ENCODE data around the gene SGTA.
"Not testable (repeated sequence)": the region's sequence is repeated elsewhere in the genome, so short reads cannot be mapped to it uniquely, and the experiment has no call there.

SGTA gene

DNA sequence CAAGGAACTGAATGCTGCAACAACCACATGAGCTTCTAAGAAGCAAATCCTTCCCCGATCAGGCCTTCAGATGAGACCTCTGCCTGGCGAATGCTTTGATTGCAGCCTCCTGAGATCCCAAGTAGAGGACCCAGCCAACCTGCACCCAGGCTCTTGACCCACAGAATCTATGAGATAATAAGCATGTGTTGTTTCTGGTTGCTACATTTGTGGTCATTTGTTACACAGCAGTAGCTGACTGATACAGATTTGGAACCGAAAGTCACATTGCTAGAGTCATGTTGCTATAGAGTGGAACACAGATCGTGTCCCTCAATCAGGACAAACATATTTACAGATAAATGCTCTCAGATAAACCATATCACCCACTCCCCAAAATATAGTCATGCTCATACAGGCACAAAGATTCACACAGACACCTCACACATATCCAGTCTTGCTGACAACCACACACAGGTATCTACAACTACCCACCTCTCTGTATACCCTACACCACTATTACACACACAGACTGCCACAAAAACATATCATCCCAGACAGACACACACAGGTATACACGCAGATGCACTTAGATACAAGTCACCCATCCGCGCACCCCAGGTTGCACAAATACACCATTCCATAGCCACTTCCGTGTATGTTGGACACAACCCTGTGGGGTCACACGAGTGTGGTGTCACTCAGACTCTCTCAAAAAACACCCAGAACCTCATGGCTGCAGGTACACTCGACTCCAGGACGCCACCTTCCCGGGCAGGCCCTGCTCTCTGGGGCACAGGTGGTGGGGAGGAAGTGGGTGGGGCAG lies 67.4 kb downstream of the SGTA start:
- Histone ChIP-seq H3K9me3 (replicated peaks; ENCODE audit: insufficient read depth, low read length) (no peaks in the 10 kb centered on the region), H4K20me1 (ENCODE audit: insufficient read depth, low read length) (no peaks in the 10 kb centered on the region), H3K27ac (ENCODE audit: low read length) (no peak overlapping the region), H3F3A (ENCODE audit: insufficient read depth, low read length) (0 out of 2 replicates have a peak, but pooled peaks cover 4% of the 10 kb centered on the region), H3K4me2 (ENCODE audit: low read depth, low read length) (no peak overlapping the region), H3K9me2 (replicated peaks; ENCODE audit: insufficient read depth, low read length) (no peaks in the 10 kb centered on the region), H3K4me3 (ENCODE audit: low read length) (no peak overlapping the region), H3K9ac (ENCODE audit: low read length) (no peak overlapping the region), H3K4me1 (ENCODE audit: low read length) (no peaks in the 10 kb centered on the region), H3K36me3 (replicated peaks; ENCODE audit: insufficient read depth, low read length) (no peaks in the 10 kb centered on the region), H3K27me3 (replicated peaks; ENCODE audit: insufficient read depth, low read length) (peaks cover 59% of the 10 kb centered on the region), H3K79me2 (ENCODE audit: low read length) (no peaks in the 10 kb centered on the region), H2AFZ (ENCODE audit: low read length) (no peak overlapping the region)
- DNase-seq = no peak
- TF ChIP-seq, protein P1, sequence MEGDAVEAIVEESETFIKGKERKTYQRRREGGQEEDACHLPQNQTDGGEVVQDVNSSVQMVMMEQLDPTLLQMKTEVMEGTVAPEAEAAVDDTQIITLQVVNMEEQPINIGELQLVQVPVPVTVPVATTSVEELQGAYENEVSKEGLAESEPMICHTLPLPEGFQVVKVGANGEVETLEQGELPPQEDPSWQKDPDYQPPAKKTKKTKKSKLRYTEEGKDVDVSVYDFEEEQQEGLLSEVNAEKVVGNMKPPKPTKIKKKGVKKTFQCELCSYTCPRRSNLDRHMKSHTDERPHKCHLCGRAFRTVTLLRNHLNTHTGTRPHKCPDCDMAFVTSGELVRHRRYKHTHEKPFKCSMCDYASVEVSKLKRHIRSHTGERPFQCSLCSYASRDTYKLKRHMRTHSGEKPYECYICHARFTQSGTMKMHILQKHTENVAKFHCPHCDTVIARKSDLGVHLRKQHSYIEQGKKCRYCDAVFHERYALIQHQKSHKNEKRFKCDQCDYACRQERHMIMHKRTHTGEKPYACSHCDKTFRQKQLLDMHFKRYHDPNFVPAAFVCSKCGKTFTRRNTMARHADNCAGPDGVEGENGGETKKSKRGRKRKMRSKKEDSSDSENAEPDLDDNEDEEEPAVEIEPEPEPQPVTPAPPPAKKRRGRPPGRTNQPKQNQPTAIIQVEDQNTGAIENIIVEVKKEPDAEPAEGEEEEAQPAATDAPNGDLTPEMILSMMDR (IDR thresholded peaks at IDR 0.05; ENCODE audit: low read length) = no peak

DNA sequence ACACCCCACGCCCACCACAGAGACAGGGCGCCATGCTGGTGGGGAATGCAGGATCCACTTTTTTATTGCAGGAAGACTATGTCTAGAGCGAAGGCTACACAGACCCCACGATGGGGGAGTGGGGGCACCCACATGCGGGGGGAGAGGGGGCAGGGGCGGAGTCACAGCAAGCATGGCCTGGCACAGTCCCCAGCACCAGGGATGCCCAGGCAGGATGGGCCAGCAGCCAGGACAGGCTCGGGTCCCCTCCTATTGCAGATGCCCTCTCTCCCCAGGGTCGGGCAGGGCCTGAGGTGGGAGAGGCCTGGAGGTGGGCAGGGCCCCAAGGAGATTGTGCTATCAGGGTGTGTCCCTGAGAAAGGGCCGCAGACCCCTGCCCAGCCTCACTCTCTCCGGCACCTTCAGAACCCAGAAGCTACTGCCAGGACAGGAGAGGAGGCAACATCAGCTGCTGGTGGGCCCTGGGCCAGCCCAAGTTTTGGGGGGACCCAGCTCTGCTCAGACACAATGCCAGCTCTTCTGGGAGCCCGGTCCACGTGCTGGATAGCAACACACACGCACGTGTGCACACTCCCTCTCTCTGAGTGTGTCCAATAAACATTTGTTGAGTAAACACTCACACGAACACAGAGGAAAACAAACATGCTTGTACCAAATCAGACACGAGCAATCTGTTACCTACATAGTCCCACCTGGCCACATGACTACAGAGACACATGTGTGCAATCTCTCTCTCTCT lies 68.4 kb downstream of the SGTA start:
- no peaks in the 10 kb centered on the region for H4K20me1 ChIP-seq (ENCODE audit: insufficient read depth, low read length)
- no peak overlapping the region for H3K27ac ChIP-seq (ENCODE audit: low read length)
- no peaks in the 10 kb centered on the region for H3K79me2 ChIP-seq (ENCODE audit: low read length)
- TF ChIP-seq EZH2 (optimal IDR thresholded peaks at IDR 0.05; ENCODE audit: low read depth, low read length) = no peak
- TF ChIP-seq EZH2phosphoT487 (IDR thresholded peaks at IDR 0.05; ENCODE audit: low read length) = no peak
- no peaks in the 10 kb centered on the region for H3K36me3 ChIP-seq (replicated peaks; ENCODE audit: insufficient read depth, low read length)
- no peaks in the 10 kb centered on the region for H3K9me3 ChIP-seq (replicated peaks; ENCODE audit: insufficient read depth, low read length)
- H3K4me3 ChIP-seq (ENCODE audit: low read length) = no peak overlapping the region
- no peaks in the 10 kb centered on the region for H3K4me1 ChIP-seq (ENCODE audit: low read length)
- H3K4me2 ChIP-seq (ENCODE audit: low read depth, low read length) = no peak overlapping the region
- H3K9ac ChIP-seq (ENCODE audit: low read length) = no peak overlapping the region
- DNase-seq = no peak
- H3K27me3 ChIP-seq (replicated peaks; ENCODE audit: insufficient read depth, low read length) = peaks cover 49% of the 10 kb centered on the region
- H3K9me2 ChIP-seq (replicated peaks; ENCODE audit: insufficient read depth, low read length) = no peaks in the 10 kb centered on the region
- H3F3A ChIP-seq (ENCODE audit: insufficient read depth, low read length) = 0 out of 2 replicates have a peak, but pooled peaks cover 1% of the 10 kb centered on the region
- no peak overlapping the region for H2AFZ ChIP-seq (ENCODE audit: low read length)

DNA sequence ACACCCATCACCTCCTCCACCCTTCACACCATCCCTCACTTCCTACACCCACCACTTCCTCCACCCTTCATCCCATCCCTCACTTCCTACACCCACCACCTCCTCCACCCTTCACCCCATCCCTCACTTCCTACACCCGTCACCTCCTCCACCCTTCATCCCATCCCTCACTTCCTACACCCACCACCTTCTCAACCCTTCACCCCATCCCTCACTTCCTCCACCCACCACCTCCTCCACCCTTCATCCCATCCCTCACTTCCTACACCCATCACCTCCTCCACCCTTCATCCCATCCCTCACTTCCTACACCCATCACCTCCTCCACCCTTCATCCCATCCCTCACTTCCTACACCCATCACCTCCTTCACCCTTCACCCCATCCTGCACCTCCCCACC lies 69.0 kb downstream of the SGTA start:
- not testable (repeated sequence) for H4K20me1 ChIP-seq (ENCODE audit: insufficient read depth, low read length); H3K9me2 ChIP-seq (replicated peaks; ENCODE audit: insufficient read depth, low read length); H3K79me2 ChIP-seq (ENCODE audit: low read length); H3K9ac ChIP-seq (ENCODE audit: low read length); H3K4me2 ChIP-seq (ENCODE audit: low read depth, low read length); H3K36me3 ChIP-seq (replicated peaks; ENCODE audit: insufficient read depth, low read length); H3K9me3 ChIP-seq (replicated peaks; ENCODE audit: insufficient read depth, low read length); H3K4me1 ChIP-seq (ENCODE audit: low read length); H3F3A ChIP-seq (ENCODE audit: insufficient read depth, low read length); H2AFZ ChIP-seq (ENCODE audit: low read length); H3K27ac ChIP-seq (ENCODE audit: low read length); DNase-seq; H3K4me3 ChIP-seq (ENCODE audit: low read length)
- peaks cover 44% of the 10 kb centered on the region for H3K27me3 ChIP-seq (replicated peaks; ENCODE audit: insufficient read depth, low read length)

DNA sequence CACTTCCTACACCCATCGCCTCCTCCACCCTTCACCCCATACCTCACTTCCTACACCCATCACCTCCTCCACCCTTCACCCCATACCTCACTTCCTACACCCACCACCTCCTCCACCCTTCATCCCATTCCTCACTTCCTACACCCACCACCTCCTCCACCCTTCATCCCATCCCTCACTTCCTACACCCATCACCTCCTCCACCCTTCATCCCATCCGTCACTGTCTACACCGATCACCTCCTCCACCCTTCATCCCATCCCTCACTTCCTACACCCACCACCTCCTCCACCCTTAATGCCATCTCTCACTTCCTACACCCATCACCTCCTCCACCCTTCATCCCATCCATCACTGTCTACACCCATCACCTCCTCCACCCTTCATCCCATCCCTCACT lies 69.9 kb downstream of the SGTA start:
- not testable (repeated sequence) for DNase-seq; H2AFZ ChIP-seq (ENCODE audit: low read length); H3K27ac ChIP-seq (ENCODE audit: low read length); H3K9ac ChIP-seq (ENCODE audit: low read length); H3F3A ChIP-seq (ENCODE audit: insufficient read depth, low read length); H3K4me2 ChIP-seq (ENCODE audit: low read depth, low read length); H3K9me2 ChIP-seq (replicated peaks; ENCODE audit: insufficient read depth, low read length); H3K4me1 ChIP-seq (ENCODE audit: low read length); H3K79me2 ChIP-seq (ENCODE audit: low read length); H3K9me3 ChIP-seq (replicated peaks; ENCODE audit: insufficient read depth, low read length); H4K20me1 ChIP-seq (ENCODE audit: insufficient read depth, low read length); H3K36me3 ChIP-seq (replicated peaks; ENCODE audit: insufficient read depth, low read length); H3K4me3 ChIP-seq (ENCODE audit: low read length)
- H3K27me3 ChIP-seq (replicated peaks; ENCODE audit: insufficient read depth, low read length) = peaks cover 42% of the 10 kb centered on the region
